Middle frontal gyrus (tissue), 1 donor: ENCODE results near the gene TSSK3.
A peak's percentile ranks its signal among the peaks of the same experiment; 100 is the strongest.

Experiments
- DNase-seq: peaks from one replicate; pipeline ENCODE4 v3.0.0-alpha.2; 2015; ENCODE audit warnings: low spot score; ENCODE audit errors: extremely low spot score

TSSK3 gene

GRCh38 chr1:32398401-32398800, 36.1 kb downstream of the TSSK3 start:
- DNase-seq: no peak

DNA sequence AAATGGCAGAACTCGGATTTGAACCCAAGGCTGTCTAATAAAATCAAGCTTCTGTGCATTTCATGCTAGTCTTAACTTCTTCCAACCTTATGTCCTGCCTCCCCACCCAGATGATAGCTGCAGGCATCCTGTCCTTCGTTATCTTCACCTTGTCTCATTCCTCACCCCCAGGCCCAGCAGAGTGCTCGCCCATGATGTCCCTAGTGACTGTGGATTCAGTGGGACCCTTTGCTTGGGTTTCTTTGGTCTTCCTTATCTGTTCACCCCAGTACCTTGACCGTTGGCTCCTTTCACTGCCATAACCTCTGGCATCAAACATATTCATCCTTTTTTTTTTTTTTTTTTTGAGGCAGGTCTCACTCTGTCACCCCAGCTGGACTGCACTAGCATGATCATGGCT, 37.5 kb downstream of the TSSK3 start:
- DNase-seq: no peak

DNA sequence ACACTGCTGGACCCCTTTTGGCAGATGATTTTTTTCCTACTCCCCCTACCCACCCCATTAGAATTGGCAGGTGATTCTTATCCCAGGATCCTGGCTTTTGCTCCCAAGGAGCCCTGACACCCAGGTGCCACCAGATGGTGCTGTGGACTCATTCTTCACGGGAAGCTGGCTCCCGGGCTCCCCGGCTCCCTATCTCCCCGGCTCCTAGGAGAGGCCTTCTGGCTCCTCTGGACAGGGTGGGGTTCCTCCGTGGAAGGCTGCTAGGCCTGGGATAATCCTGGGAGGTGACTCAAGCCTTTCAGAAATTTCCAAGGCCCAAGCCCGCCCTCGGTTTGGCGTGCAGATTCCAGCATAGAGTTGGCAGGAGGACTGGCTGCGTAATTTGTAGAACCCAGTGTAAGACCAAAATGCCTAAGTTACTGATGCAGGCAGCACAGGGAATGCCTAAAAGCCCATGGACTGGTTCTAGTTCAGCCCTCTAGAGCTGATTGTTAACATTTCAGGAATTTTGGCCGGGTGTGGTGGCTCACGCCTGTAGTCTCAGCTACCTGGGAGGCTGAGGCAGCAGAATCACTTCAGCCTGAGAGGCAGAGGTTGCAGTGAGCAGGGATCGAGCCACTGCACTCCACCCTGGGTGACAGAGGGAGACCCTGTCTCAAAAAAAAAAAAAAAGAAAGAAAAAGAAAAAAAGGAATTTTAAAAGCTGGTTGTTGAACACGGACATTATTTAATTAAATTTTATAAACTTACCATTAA, 38.7 kb downstream of the TSSK3 start:
- peak; percentile 73 for DNase-seq

DNA sequence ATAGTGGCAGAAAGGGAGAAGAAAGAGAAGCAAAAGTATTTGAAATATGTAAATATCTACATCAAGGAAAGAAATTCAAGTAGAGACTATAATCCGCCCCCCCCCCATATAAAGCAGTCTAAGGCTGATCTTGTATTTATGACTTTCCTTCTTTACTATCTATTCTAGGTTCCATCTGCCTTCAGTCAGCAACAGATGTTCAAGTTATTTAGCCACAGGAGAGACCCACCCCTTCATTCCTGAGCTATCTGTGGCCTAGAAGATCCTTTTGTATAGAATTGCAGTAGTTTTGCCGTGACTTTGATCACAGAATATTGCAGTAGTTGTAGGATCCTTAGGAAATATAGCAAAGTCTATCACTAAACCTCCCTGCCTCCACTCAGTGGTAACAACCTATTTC, 42.6 kb downstream of the TSSK3 start:
- no peak for DNase-seq

GRCh38 chr1:32405672-32406467, 43.5 kb downstream of the TSSK3 start:
- no peak for DNase-seq

DNA sequence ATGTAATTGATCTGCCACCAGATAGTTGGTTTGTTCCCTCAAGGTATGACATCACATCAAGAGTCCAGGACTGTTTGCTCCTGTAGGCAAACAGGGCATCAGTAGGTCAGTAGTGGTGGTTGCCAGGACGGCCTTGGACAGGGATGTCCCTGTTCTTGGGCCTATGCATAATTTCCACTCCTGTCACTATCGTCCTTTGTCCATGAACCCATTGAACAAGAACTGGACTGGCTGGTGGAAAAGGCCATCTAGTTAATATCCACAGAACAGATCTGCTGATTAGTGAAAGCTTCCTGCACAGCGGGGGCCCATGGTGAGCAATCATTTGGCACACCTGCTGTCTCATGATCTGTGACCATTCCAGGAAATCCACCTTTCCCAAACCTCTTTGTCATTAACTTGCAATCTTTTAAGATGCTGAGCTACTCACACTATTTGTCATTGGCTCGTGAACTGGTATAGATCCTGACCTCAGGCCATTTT, 44.3 kb downstream of the TSSK3 start:
- DNase-seq: no peak

GRCh38 chr1:32411261-32411660, 48.9 kb downstream of the TSSK3 start:
- no peak for DNase-seq

DNA sequence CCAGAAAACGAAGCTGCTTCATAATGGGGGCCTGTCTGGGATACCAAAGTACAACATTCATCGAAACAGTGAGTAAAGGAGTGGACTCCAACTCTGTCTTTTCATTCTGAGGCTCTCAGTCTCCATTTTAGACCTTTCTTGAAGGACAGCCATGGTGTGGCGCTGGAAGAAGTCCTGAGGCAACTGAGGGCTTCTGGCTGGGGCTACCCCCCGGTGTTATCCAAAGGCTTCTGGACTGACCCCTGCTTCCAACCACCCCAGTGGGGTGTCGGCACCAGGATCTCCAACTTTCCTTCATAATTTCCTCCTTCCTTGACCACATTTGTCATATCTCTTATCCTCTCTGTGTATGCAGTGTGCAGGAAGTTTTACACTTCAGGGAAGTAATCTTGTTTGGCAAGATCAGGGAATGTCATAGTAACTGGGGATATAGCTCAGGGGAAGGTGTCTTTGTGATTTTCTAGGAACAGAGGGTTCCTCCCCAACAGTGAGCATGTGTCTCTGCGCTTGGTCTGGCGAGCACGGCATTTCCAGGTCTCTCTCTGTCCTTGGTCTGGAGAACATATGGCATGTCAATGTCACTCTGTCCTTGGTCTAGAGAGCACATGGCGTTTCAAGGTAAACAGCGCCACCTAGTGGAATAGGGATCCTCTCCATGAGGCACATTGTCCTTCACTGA, 51.3 kb downstream of the TSSK3 start:
- DNase-seq: no peak
